ENCODE results near the gene DGKQ.

The DGKQ gene

GRCh38 chr4:971666-972500, 1.5 kb downstream of the DGKQ start:
- TF ChIP-seq ZFP3 (CRISPR knock-in tag; IDR thresholded peaks at IDR 0.05) (no peak), ISL1 (CRISPR knock-in tag; IDR thresholded peaks at IDR 0.05) (no peak), ZFP30 (CRISPR knock-in tag; IDR thresholded peaks at IDR 0.05) (no peak), ESRRG (CRISPR knock-in tag; IDR thresholded peaks at IDR 0.05) (no peak), SNAI2 (CRISPR knock-in tag; IDR thresholded peaks at IDR 0.05) (no peak), OSR1 (CRISPR knock-in tag; IDR thresholded peaks at IDR 0.05) (no peak), BACH2 (CRISPR knock-in tag; IDR thresholded peaks at IDR 0.05; ENCODE audit: borderline replicate concordance) (no peak), TCF4 (CRISPR knock-in tag; IDR thresholded peaks at IDR 0.05; ENCODE audit: borderline replicate concordance) (no peak), PPARA (CRISPR knock-in tag; IDR thresholded peaks at IDR 0.05; ENCODE audit: borderline replicate concordance) (no peak), ZNF70 (CRISPR knock-in tag; IDR thresholded peaks at IDR 0.05) (no peak), ZC3H10 (CRISPR knock-in tag; IDR thresholded peaks at IDR 0.05) (no peak), TOX (CRISPR knock-in tag; IDR thresholded peaks at IDR 0.05; ENCODE audit: borderline replicate concordance) (no peak), ZNF565 (CRISPR knock-in tag; conservative IDR thresholded peaks at IDR 0.05; ENCODE audit: low read depth) (no peak), GLIS3 (CRISPR knock-in tag; IDR thresholded peaks at IDR 0.05) (no peak)
- TF ChIP-seq, protein P1, sequence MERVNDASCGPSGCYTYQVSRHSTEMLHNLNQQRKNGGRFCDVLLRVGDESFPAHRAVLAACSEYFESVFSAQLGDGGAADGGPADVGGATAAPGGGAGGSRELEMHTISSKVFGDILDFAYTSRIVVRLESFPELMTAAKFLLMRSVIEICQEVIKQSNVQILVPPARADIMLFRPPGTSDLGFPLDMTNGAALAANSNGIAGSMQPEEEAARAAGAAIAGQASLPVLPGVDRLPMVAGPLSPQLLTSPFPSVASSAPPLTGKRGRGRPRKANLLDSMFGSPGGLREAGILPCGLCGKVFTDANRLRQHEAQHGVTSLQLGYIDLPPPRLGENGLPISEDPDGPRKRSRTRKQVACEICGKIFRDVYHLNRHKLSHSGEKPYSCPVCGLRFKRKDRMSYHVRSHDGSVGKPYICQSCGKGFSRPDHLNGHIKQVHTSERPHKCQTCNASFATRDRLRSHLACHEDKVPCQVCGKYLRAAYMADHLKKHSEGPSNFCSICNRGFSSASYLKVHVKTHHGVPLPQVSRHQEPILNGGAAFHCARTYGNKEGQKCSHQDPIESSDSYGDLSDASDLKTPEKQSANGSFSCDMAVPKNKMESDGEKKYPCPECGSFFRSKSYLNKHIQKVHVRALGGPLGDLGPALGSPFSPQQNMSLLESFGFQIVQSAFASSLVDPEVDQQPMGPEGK (CRISPR knock-in tag; IDR thresholded peaks at IDR 0.05; ENCODE audit: borderline replicate concordance): no peak
- TF ChIP-seq, protein P2, sequence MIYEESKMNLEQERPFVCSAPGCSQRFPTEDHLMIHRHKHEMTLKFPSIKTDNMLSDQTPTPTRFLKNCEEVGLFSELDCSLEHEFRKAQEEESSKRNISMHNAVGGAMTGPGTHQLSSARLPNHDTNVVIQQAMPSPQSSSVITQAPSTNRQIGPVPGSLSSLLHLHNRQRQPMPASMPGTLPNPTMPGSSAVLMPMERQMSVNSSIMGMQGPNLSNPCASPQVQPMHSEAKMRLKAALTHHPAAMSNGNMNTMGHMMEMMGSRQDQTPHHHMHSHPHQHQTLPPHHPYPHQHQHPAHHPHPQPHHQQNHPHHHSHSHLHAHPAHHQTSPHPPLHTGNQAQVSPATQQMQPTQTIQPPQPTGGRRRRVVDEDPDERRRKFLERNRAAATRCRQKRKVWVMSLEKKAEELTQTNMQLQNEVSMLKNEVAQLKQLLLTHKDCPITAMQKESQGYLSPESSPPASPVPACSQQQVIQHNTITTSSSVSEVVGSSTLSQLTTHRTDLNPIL (CRISPR knock-in tag; IDR thresholded peaks at IDR 0.05; ENCODE audit: low read depth): no peak
- TF ChIP-seq, protein P3, sequence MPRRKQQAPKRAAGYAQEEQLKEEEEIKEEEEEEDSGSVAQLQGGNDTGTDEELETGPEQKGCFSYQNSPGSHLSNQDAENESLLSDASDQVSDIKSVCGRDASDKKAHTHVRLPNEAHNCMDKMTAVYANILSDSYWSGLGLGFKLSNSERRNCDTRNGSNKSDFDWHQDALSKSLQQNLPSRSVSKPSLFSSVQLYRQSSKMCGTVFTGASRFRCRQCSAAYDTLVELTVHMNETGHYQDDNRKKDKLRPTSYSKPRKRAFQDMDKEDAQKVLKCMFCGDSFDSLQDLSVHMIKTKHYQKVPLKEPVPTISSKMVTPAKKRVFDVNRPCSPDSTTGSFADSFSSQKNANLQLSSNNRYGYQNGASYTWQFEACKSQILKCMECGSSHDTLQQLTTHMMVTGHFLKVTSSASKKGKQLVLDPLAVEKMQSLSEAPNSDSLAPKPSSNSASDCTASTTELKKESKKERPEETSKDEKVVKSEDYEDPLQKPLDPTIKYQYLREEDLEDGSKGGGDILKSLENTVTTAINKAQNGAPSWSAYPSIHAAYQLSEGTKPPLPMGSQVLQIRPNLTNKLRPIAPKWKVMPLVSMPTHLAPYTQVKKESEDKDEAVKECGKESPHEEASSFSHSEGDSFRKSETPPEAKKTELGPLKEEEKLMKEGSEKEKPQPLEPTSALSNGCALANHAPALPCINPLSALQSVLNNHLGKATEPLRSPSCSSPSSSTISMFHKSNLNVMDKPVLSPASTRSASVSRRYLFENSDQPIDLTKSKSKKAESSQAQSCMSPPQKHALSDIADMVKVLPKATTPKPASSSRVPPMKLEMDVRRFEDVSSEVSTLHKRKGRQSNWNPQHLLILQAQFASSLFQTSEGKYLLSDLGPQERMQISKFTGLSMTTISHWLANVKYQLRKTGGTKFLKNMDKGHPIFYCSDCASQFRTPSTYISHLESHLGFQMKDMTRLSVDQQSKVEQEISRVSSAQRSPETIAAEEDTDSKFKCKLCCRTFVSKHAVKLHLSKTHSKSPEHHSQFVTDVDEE (CRISPR knock-in tag; IDR thresholded peaks at IDR 0.05): no peak
- ATAC-seq: no peak

GRCh38 chr4:970854-971520, 2.4 kb downstream of the DGKQ start:
- TF ChIP-seq, protein P3 (CRISPR knock-in tag; IDR thresholded peaks at IDR 0.05): no peak
- no peak for TF ChIP-seq ZFP30 (CRISPR knock-in tag; IDR thresholded peaks at IDR 0.05)
- no peak for TF ChIP-seq ARNTL (CRISPR knock-in tag; IDR thresholded peaks at IDR 0.05; ENCODE audit: borderline replicate concordance, low read depth)
- TF ChIP-seq ZNF70 (CRISPR knock-in tag; IDR thresholded peaks at IDR 0.05): no peak
- ATAC-seq: no peak

DNA sequence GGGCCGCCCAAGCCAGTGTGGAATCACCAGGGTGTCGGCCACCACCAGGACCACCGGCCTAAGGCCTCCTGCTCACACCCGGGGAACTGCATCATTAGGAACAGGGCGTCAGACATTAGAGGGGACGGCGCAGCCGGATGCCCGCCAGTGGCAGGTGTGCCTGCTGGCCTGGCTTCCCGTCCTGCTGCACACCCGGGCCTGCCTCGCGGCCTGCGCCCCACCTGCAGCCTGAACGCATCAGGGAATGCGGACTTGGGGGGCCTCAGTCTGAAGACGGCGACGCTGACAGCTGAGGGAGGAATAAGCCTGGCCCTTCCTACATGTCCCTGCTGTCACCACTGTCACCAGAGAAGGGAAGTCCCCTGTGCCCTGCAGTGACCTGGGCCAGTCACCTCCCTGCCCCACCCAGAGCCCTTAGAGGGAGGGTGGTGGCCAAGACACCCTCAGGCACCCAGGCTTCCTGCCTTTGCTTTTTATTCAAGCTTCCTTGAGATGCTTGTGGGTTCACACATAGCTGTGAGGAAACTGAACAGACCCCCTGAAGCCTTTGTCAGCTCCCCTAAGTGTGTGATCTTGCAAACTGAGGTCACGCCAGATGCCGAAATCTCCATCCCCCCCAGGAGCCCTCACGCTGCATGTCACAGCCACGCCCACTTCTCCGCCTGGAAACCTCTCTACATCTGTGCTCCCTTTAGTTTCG, 3.2 kb downstream of the DGKQ start:
- no peak for ATAC-seq
- TF ChIP-seq ZC3H10 (CRISPR knock-in tag; IDR thresholded peaks at IDR 0.05): no peak
- TF ChIP-seq RARB (CRISPR knock-in tag; IDR thresholded peaks at IDR 0.05): no peak
- TF ChIP-seq TCF4 (CRISPR knock-in tag; IDR thresholded peaks at IDR 0.05; ENCODE audit: borderline replicate concordance): no peak
- TF ChIP-seq ESRRG (CRISPR knock-in tag; IDR thresholded peaks at IDR 0.05): no peak
- no peak for TF ChIP-seq ZNF8 (CRISPR knock-in tag; IDR thresholded peaks at IDR 0.05)
- TF ChIP-seq, protein P3 (CRISPR knock-in tag; IDR thresholded peaks at IDR 0.05): no peak
- TF ChIP-seq ZNF565 (CRISPR knock-in tag; conservative IDR thresholded peaks at IDR 0.05; ENCODE audit: low read depth): no peak
- TF ChIP-seq, protein P4, sequence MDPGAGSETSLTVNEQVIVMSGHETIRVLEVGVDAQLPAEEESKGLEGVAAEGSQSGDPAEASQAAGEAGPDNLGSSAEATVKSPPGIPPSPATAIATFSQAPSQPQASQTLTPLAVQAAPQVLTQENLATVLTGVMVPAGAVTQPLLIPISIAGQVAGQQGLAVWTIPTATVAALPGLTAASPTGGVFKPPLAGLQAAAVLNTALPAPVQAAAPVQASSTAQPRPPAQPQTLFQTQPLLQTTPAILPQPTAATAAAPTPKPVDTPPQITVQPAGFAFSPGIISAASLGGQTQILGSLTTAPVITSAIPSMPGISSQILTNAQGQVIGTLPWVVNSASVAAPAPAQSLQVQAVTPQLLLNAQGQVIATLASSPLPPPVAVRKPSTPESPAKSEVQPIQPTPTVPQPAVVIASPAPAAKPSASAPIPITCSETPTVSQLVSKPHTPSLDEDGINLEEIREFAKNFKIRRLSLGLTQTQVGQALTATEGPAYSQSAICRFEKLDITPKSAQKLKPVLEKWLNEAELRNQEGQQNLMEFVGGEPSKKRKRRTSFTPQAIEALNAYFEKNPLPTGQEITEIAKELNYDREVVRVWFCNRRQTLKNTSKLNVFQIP (CRISPR knock-in tag; IDR thresholded peaks at IDR 0.05; ENCODE audit: borderline replicate concordance, low read depth): no peak
